Embryonic facial prominence (tissue), 1 donor: Measurements from ENCODE around the gene GALT.

Experiments used
- DNase-seq: peaks from one replicate; pipeline ENCODE4 v3.0.0-alpha.2; 2016; ENCODE audit errors: extremely low spot score

Gene GALT

GRCh38 chr9:34684145-34684544, 37.7 kb downstream of the GALT start:
- no peak for DNase-seq

DNA sequence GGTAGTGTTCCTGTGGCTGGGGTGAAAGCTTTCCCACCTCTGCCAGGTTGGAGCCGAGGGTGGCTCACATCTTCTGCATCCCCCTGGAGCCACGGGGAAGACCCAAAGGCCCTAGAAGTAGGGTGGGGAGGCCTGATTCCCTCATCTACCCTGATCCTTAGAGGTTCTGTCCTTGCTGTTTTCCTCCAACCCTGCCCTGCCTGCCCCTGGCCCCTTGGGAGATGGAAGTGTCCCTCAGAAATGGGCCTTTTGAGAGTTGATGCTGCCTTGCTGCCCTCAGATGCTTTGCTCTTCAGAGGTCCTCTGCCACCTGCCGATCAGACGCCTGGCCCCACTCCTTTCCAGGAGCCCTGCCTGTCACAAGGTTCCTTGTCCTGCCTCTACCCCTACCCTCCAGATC, 38.3 kb downstream of the GALT start:
- DNase-seq, result no peak

DNA sequence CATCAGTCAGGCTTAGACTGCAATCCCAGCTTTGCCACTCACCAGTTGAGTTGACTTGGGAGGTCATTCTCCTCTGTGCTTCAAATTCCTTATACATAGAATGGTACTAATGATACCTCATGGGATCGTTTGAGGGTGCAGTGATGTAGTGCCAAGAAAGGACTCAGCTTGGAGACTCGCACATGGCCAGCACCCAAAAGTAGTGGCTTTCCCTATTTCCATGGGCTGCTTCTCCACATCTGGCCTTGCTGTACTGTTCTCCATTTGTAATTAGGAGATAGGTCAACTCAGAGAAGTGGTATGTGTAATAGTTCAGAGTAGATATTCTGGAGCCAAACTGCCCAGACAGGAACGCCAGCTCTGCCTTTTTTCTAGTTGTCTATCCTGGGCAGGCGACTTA, 39.1 kb downstream of the GALT start:
- DNase-seq, result no peak

GRCh38 chr9:34686231-34686630, 39.8 kb downstream of the GALT start:
- DNase-seq, result no peak

DNA sequence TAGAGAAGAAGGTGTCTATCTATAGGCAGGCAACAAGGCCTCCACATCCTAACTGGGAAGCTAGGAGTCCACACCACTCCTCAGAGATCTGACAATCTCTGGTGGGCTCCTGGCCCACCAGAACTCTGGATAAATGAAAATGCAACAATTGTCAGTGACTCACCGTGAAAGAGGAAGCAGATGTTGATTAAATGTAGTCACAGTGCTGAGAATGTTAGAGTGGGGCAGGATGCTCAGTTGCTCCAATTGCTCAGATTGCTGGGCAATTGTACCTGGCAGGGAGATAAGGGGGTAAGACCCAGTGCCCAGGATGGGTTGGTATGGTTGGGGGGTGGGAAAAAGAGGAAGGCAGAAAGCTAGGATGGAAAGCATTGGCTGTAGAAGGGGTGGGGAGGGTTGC, 40.3 kb downstream of the GALT start:
- DNase-seq, result no peak

- DNase-seq, result no peak
Observed at GRCh38 chr9:34687276-34688030, 41.0 kb downstream of the GALT start.

DNA sequence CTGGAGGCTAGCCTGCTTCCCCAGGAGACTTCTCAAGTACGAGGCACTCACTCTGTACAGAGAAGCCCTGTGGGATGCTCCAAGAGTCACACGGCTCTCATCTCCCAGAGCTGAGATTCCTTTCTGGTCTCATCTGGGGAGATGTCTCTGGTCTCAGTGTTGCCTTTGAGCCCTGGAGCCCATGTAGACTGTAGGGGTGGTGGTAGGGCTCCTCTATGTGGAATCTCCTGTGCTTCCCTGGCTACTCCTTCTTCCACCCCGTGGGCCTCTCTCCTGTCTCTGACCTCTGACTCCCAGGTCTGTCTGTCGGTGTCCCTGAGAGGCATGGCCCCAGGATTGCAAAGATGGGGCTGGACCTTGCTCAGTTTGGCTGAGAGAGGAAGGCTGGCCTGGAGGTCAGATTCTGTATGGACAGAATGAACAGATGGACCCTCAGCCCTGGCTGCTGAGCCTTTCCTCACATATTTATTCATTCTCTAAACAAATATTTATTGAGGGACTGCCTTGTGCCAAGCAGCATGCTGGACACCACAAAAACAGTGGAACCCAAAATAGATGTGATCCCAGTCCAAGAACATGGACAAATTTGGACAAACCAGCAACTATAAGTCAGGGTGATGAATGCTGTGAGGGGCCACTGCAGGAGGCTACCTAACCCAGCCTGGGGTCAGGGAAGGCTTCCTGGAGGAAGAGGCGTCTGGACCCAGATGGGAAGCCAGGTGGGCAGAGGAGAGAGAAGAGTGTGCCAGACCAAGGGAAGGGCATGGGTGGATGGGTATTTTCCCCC, 42.0 kb downstream of the GALT start:
- no peak for DNase-seq

- DNase-seq, result no peak
Observed at GRCh38 chr9:34689116-34689470, 42.6 kb downstream of the GALT start.

- no peak for DNase-seq
Observed at GRCh38 chr9:34689512-34689911, 43.0 kb downstream of the GALT start.

GRCh38 chr9:34690983-34691935, 44.8 kb downstream of the GALT start, which contains the start of gene CCL19:
CCL19 (minus strand) TSS chr9:34691276; CDS start chr9:34691139, 137 bp downstream.
- no peak for DNase-seq

GRCh38 chr9:34691936-34692315, 45.5 kb downstream of the GALT start:
- no peak for DNase-seq

- no peak for DNase-seq
Observed at GRCh38 chr9:34693560-34693959, 47.1 kb downstream of the GALT start.

GRCh38 chr9:34694811-34695210, 48.3 kb downstream of the GALT start:
- no peak for DNase-seq
